GM13976 (cell line): ENCODE data around the gene WRAP73.

Experiments used
- DNase-seq: peaks from one replicate; pipeline ENCODE4 v3.0.0; 2012; ENCODE audit warnings: low spot score
- CTCF ChIP-seq: IDR thresholded peaks from 2 replicates; pipeline ENCODE4 v1.5.1; 2012; ENCODE audit warnings: borderline replicate concordance, mild to moderate bottlenecking; ENCODE audit not compliant: insufficient read depth; ENCODE audit errors: extremely low read depth, missing control alignments, control extremely low read depth
- in situ Hi-C: fragments of 300-500 bp; cut with MboI; formaldehyde crosslinking; loops from one replicate; pipeline ENCODE4 v1.12.0; 2022; ENCODE audit warnings: low sequenced_read_pairs, mixed read lengths, inconsistent platforms; ENCODE audit not compliant: unreplicated experiment

Gene WRAP73

GRCh38 chr1:3677484-3677883, 27.6 kb upstream of the WRAP73 start:
- DNase-seq = no peak
- no peak for TF ChIP-seq CTCF
- in situ Hi-C loops = no loop called here

GRCh38 chr1:3676581-3677470, 26.9 kb upstream of the WRAP73 start:
- in situ Hi-C loops = no loop called here

GRCh38 chr1:3675436-3675835, 25.5 kb upstream of the WRAP73 start:
- in situ Hi-C loops = no loop called here

More at GRCh38 chr1:3676581-3677470, 26.9 kb upstream of the WRAP73 start:
- DNase-seq = peak; percentile 82
- TF ChIP-seq CTCF = peak; percentile 42

DNA sequence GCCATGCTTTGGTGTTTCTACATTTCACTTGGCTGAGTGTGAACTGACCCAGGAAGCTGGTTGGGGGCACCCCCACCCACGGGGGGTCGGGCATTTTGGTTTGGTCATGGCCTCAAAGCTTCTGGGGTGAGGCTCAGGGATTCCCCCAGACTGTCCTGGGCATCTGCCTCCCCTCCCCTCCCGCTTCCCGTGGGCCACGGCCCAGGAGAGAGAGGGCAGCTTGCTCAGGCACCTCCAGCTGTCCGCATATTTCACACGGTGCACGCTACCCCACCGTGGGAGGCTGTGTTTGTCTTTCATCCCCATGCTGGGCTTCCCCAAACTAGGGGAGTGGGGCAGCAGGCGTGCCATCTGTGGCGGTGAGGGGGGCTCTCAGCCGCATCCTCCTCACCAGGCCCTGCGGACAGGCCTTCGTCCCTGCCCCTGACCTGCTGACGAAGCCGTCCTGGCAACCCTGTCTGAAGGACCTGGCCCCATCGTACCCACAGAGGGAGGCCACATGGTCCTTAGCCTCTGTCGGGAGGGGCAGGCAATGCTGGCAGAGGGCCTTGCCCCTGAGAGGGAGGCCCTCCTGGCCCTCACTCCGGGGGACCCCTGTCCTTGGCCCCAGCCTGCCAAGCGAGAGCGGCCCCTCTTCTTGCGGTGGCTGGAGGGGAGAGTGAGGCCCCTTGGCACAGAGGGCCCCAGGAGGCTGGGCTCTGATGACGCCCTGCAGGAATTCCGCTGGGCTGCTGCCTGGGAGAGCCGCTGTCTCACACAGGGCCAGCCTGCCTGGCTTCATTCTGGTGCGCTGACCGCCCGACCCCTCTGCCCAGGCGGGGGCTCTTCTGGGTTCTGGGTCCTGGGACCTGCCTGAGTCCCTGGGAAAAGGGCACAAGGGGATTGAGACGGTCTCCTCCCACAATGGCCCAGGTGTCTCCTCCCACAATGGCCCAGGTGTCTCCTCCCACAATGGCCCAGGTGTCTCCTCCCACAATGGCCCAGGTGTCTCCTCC, 24.5 kb upstream of the WRAP73 start:
- no peak for TF ChIP-seq CTCF
- in situ Hi-C loops = no loop called here
- DNase-seq = no peak

More at GRCh38 chr1:3675436-3675835, 25.5 kb upstream of the WRAP73 start:
- no peak for DNase-seq
- TF ChIP-seq CTCF = no peak

DNA sequence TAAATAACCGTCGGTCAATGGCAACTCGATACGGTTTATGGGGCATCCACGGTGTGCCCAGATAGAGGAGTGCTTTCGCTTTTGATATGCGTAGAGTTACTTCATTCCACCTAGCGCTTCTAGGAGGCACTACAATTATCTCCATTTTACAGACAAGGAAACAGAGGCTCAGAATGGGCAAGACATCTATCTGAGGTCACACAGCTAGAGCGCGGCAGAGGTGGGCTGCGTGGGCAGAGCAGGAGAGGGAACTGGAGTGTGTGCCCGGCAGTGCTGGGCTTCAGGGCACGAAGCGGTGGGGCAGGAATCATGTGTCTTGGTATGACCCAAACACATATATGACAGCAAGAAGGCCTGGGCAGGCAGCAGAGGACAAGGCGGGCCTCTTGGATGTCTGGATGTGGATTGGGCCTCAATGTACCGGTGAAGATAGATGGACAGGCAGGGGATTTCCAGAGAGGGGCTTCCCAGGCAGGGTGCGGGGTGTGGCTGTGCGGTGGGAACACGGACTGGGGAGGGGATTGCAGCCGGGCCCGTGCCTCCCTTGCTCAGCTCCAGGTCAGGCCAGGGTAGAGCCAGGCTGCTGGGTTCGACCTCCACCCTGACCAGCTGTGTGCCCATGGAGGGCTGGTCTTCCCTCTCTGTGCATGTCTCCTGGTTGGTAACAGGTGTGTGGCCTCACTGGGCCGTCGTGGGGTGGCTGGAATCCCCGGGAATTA, 23.6 kb upstream of the WRAP73 start:
- peak; percentile 67 for DNase-seq
- in situ Hi-C loops = no loop called here
- peak; percentile 7 for TF ChIP-seq CTCF

- DNase-seq = no peak
- in situ Hi-C loops = no loop called here
- TF ChIP-seq CTCF = no peak
These were observed 23.1 kb upstream of the WRAP73 start for GRCh38 chr1:3672971-3673361.
